GM18502 (cell line): ENCODE results near the gene C3orf20.

Source experiments
- ATAC-seq: cut with Tn5 transposase; IDR thresholded peaks from one replicate; pipeline ENCODE4 v1.9.1; 2021; ENCODE audit warnings: mild to moderate bottlenecking; ENCODE audit not compliant: unreplicated experiment, poor library complexity

The C3orf20 gene

DNA sequence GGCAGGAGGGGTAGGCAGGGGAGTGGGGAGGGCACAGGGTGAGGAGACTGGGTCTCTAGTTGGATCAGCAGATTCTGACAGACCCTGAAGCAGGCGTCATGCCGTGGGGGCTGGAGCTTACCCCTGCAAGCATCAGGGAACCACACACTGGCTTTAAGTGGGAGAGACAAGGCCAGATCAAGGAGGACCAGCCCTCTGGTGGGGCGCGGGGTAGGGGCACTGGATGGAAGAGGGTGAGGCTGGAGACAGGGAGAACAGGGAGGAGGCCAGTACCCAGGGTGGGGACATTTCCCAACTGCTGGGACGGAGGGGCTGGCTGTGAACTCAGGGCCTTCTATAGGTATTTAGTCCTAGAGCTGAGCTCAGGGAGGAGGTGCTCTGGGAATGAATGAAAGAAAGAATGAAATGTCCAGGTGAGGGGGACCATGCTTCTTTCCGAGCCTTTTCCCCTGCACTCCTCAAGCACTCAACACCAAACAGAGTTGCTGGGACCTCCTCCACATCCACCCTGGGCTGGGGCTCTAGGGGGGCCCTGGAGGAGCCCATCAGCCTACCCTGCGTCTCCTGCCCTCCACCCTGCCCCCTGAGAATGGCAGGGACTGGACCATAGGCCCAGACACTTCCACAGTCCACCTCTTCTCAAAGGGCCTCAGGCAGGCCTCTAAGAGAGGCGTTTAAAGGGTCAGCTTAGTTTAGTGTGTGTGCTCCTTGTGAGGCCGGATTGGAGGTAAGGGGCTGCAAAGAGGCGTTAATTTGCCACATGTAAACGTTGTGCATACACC is 94.8 kb downstream of the C3orf20 start:
- no peak for ATAC-seq

DNA sequence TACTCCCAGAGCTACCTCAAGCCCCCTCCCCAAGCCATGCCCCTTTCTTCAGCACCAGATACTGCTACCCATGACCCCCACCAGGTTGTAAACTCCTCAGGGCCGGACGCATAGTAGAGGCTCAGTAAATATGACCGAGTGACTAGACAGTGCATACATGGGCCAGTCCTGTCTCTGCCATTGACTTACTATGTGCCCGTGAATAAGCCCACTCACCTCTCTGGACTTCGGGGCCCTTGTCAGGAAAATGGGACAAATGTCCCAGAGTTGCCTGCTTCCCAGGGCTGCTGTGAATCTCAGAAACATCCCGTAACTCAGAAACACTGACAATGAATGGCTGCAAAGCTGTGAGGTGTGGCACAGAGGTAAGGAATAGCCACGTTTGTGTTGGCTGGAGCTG is 95.7 kb downstream of the C3orf20 start:
- no peak for ATAC-seq

DNA sequence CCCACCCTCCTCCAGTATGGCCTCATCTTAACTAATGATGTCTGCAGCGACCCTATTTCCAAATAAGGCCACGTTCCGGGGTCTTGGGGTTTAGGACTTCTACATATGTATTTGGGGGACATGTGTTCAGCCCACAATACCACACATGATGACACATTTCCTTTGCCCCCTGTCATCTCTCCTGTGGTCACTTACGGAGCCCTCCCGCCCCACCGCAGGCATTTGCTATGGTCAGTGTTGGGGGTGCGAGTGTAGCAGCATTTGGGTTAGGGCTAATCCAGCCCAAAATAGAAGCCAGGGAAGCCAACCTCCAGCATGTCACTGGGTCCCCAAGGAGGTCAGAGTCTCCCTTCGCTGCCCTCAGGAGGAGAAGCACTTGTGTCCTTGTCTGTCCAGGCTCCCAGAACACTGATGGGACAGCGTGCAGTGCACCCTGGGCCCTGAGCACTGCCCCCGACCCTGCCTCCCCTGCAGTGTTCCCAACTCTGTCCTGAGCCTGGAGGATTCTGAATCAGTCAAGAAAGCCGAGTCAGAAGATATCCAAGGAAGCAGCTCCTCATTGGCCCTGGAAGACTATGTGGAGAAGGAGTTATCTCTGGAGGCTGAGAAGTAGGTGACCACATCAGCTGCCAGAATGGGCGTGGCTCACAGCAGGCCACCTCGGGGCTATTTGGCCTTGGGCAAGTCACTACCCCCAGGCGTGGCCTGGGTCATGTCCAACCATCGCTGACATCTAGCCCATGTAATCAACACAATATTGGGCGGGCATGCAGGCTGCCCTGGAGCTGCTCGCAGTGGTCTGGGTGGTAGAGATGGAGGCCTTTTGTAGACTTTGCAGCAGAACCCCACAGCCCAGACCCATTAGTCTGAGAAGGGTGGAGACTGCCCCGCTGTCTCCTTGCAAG is 96.9 kb downstream of the C3orf20 start:
- no peak for ATAC-seq

DNA sequence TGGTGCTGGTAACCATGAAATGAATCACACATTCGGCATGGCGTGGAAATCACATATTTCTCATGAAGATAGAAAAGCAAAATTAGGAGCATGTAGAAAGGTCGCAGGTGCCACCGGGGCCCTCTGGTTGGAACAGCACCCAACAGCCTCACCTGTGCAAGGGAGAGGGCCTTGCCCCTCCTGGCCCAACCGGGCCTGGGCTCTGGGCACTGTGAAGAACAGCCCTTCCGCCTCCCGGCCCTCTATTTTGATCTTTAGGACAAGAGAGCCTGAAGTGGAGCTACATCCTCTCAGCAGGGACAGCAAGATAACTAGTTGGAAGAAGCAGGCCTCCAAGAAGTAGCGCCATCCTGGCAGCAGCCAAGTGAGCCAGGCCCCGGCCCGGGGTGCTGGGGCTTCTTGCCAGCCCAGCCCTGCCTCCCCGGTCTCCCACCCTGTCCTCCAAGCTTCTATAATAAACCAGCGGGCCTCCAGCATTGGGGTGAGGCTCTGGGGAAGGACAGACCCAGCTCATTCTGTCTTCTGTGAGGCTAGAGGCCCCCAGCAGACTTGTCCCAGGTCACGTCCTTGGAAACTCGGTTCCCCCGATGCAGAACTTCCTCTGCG is 97.7 kb downstream of the C3orf20 start:
- ATAC-seq = no peak

DNA sequence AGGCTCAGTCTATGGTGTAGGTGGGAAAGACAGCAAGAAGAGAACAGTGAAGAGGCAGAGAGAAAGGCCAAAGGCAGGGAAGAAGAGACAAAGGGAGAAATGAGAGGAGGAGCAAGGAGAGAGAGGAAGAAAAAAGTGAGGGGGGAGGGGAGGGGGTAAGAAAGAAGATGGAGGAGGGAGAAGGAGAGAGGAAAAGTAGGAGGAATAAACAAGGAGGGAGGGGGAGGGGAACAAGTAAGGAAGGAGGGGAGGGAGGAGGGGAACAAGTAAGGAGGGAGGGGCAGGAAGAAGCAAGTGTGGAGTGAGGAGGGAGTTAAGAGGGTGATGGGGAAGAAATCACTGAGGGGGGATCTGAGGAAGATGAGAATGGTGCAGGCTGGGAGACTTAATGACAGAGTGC is 98.3 kb downstream of the C3orf20 start:
- no peak for ATAC-seq

DNA sequence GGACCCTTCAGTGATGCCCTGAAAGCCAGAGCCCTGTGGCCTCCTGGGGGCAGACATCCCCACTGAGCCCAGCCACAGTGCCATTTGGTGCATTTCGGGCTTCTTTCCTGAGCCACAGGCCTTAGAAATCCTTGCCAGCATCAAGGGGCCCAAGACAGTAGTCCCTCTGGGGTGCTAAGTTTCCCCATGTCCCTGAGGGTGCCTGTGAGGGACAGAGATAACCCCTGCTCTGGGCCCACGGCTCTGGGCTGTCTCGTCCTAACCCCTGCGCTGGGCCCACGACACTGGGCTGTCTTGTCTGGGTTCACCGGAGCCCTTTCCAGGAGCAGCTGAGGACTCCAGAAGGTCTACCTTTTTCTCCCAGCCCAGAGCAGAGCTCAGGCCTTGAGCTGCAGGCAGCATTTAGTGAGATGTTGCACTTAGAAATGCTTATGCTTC is 98.8 kb downstream of the C3orf20 start:
- ATAC-seq = no peak

DNA sequence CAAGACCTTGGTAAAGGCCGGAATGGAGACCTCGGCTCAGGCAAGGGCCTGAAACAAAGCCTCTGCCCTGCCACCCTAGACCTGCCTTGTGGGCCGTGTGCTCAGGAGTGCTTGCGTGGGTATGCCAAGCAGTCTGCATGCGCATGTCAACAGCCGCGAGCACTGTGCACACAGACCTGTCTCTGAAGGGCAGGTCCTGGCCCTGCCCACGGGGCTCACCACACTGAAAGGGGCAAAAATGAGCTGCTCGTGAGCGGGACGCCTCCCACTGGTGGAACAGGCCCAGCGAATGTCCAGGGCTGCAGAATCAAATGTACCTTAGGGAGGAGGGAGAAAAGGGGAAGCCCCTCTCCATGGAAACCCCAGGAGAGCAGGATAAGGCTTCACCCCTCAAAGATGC is 99.5 kb downstream of the C3orf20 start:
- ATAC-seq = no peak

DNA sequence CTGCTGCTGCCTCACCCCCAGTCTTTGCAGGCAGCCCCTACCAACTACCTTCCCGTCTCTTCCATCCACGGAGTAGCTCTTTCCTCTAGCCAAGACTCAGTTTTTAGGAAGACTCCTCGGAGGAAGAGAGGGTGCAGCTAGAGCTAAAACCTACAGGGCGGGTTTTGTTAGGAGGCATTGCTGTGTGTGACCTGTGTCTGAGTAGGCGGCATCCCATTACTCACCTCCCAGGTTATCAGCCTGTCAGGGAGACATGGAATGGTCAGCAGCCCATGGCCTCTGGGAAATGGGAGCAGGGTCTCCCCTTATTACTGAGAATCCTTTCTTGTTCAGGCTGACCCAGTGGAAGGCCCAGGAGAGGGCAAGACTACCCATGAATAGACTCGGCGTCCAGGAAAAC is 100.1 kb downstream of the C3orf20 start:
- no peak for ATAC-seq

DNA sequence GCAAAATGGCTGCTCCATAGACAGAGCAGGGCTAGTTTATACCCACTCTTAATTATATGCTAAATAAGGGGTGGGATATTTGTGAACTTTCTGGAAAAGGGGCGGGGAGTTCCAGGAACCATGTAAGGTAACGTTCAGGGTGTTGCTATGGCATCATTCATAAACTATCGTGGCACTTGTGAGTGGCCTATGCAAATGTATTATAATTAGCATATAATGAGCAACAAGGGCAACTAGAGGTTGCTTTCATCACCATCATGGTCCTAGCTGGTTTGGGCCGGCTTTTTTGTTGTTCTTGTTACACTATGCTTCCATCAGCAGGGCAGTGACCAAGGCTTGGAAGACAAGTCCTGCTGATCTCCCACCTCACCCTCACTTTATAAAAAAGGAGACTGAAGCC is 100.6 kb downstream of the C3orf20 start:
- no peak for ATAC-seq

DNA sequence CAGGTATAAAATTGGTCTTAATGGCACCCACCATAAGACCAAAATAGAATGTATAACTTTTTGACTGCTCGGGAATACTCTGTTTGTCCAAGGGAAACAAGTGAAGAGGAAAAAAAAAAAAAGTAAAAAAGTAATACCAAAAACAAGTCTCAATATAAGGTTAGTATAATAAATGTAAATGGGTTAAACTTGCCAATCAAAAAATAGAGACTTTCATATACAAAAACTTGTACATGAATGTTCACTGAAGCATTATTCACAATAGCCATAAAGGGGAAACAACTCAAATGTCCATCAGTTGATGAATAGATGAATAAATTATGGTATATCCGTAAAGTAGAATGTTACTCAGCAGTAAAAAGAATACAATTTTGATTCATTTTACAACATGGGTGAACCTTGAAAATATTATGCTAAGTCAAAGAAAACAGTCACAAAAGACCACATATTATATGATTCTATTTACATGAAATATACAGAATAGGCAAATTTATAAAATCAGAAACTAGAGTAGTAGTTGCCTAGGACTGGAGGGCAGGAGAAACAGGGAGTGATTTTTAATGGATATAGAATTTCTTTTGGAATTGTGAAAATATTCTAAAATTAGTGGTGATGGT is 104.2 kb downstream of the C3orf20 start:
- ATAC-seq = no peak

DNA sequence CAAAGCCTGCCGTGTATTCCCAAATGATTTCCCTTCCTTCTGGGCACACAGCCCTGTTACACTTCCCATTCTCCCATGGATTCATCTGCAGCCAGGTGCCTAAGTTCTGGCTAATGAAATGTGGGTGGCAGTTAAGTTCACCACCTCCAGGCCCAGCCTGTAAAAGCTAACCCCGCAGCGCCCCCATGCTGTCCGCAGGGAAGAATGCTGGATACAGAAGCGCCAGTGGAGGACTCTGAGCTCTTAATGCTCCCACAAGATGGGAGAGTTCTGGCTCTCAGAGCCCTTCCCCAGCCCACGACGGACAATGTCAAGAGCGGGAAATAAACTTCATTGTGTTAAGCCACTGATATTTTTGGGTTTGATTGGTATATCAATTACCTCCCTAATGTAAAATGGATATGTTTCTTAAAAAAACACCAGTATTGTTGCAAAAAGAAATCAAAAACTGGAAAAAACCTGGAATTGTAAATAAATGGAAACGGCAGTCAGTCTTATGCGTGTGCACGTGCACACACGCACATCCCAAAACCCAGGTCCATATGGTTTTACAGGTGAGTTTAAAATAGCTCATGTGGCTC is 106.1 kb downstream of the C3orf20 start:
- peak; percentile 71 for ATAC-seq

DNA sequence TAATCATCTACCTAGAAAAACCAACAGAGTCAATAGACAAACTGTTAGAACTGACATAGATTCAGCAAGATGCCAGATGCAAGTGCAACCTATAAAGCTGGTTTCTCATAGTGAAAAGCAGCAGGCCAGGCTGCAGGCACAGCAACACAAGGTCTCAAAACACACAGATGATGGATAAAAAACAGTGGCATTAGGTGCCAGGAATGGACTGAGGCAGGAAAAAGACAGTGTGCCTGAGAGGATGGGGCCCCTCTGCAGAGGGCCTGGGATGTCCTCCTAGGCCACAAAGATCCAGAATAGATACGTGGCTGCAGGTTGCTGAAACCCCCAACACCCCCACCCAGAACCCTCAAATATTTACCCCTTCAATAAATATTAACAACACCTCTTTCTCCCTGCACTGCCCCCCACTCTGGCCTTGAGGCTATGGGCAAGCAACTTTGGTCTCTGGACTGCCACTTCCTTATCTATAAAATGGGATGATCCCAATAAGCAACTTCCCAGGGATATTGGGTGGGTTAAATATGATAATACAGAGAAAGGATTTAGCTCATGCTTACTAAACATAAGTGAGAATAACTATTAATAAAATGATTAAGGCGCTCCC is 108.6 kb downstream of the C3orf20 start:
- no peak for ATAC-seq

DNA sequence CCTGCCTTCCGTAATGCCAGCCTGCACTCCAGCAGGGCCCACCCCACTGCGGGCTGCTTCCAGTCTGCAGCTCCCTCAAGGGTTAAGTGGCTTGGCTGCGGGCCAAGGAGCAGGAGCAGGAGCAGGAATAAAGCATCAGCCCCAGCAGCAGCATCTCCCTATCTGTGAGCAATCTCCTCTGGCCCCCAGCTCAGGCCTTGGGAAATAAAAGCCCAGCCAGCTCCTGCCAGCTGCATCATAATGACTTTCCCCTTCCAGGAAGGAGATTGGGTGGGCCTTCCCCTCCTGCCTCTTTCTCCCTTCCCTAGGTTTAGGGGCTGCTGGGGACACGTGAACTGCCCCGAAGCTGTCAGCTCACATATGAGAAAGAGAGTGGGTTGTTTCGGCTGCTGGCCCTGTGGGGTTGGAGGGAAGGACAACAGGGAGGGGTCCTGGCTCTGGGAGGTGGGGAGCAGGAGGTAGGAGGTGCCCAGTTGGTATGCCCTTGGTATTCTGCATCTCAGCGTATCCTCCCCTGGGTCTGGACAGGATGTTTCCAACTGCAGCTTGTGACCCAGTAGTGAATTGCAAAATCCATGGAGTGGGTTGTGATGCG is 109.2 kb downstream of the C3orf20 start:
- no peak for ATAC-seq

DNA sequence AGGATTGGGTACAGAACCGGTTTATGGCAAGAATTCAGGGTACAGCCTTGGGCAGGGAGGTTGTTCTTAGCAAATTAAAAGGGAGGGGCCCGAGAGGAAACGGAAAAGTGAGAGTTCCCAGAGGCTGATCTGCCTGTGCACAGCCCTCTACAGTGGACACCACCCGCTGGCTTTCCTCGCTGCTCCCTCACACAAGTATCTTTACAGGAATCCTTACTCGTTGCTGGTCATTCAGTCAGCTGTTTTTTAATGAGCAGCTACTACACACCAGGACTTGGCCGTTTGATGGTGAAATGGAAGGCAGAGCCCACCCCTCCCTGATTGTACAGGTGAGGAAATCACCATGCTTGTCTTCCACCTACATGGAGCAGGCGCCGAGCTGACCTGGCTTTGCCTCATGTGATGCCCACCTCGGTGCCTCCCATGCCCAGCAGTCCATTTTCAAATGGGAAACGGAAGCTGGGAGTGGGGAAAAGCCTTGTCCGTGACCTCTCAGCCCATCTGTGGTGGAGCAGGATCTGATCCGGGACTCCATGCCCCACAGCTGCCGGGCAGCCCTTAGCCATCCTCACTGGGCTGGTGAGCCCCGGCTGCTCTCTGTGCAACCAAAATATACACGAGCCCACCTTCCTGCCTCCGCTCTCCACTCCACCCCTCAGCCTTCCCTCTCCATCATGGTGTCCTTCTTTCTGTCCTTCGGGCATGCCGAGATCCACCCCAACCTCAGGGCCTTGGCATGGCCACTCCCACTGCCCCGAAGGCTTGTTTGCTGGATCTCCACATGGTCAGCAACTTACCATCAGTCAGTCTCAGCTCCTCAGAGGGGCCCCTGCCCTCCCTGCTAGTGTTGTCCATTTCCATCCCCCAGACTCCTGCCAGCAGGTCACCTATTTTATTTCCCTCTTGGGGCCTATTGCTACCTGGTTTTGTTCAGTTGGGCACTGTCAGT is 110.5 kb downstream of the C3orf20 start:
- no peak for ATAC-seq

DNA sequence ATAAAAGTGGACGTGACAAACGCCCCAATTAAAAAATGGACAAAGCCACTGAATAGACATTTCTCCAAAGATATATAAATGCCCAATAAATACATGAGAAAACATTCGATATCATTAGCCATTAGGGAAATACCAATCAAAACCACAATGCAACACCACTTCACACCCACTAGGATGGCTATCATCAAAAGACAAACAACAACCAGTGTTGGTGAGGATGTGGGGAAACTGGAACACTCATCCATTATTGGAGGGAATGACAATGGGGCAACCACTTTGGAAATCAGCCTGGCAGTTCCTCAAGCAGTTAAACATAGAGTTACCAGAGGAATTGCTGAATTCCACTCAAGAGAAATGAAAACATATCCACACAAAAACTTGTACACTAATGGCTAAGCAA is 111.4 kb downstream of the C3orf20 start:
- no peak for ATAC-seq

DNA sequence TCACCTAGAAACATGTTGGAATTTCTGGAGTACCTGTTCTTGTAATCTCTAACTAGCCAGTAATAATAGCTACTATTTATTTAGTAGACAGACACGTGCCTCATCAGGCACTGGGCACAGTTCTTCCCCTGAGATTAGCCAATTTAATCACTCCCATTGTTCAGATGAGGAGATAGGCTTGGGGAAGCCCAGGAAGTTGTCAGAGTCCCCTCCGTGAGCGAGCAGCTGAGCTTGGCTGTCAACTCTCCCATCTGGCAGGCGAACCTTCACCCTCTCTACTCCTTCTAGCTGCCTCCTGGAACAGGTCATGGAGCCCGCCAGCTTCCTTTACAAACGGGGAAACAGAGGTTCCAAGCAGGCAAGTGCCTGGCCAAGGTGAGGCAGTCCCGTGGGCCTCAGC is 112.7 kb downstream of the C3orf20 start:
- ATAC-seq = no peak

DNA sequence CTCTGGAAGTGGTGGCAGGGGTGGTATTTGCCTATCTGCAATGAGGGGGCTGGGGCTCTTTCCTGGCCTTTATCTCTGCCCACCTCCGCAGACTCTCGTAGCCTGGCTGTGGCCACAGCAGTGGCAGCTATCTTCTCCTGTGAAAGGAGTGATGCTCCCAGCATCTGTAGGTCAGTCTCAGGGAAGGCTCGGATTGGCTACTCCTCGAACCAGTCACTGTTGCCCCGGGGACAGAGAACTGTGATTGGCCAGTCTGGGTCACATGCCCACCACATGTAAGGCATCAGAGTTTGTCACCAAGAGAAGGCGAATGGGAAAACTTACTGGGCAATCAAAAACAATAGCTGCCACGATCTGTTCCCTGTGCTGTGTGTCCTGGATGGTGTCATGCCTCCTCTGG is 113.7 kb downstream of the C3orf20 start:
- no peak for ATAC-seq

DNA sequence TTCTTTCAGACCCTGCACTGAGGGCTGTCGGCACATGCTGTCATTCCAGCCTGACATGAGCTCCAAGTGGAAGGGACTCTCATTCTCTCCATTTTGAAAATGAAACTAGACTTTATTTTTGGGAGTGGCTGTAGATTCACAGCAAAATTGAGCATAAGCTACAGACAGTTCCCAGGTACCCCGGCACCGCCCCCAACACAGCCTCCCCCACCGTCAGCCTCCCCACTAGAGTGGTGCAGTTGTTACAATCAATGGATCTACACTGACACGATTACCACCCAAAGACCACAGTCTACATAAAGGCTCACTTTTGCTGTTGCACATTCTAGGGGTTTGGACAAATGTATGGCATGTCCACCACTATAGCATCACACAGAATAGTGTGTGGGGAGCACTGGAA is 114.3 kb downstream of the C3orf20 start:
- no peak for ATAC-seq
